GM21619 (cell line): ENCODE data around the gene KCNG1.
"Not testable (repeated sequence)": the region's sequence is repeated elsewhere in the genome, so short reads cannot be mapped to it uniquely, and the experiment has no call there.

Experiments
- ATAC-seq: cut with Tn5 transposase; IDR thresholded peaks from one replicate; pipeline ENCODE4 v1.9.1; 2021; ENCODE audit not compliant: unreplicated experiment

Gene KCNG1

GRCh38 chr20:50992336-50992732 lies 30.6 kb downstream of the KCNG1 start:
- ATAC-seq: no peak

DNA sequence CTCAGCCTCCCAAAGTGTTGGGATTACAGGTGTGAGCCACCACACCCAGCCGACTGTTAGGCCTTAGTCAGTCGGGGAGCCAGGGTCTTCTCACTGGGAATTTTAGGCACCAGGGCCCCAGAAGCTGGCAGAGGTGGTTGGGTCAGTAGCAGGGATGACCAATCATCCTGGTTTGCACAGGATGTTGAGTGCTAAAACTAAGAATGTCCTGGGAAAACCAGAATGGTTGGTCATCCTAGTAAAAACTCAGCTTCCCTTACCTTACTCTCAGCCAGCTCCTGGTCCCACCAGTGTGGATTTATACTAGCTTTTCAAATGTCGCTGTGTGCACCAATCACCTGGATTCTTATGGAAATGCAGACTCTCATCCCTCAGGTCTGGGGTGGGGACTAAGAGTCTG lies 31.8 kb downstream of the KCNG1 start:
- ATAC-seq: no peak

GRCh38 chr20:50987493-50988210 lies 35.3 kb downstream of the KCNG1 start:
- ATAC-seq: peak; percentile 74

DNA sequence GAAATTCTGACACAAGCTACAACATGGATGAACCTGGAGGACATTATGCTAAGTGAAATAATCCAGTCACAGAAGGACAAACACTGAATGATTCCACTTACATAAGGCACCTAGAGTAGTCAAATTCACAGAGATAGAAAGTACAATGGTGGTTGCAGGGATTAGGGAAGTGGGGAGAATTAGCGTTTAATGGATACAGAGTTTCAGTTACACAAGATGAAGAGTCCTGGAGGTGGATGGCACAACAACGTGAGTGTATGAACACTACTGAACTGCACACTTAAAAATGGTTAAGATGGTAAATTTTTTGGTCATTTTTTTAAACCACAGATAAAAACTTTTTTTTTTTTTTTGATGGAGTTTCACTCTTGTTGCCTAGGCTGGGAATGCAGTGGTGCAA lies 39.6 kb downstream of the KCNG1 start:
- ATAC-seq: no peak

GRCh38 chr20:50982363-50982762 lies 40.5 kb downstream of the KCNG1 start:
- ATAC-seq: no peak

GRCh38 chr20:50981714-50982048 lies 41.2 kb downstream of the KCNG1 start:
- ATAC-seq: no peak

DNA sequence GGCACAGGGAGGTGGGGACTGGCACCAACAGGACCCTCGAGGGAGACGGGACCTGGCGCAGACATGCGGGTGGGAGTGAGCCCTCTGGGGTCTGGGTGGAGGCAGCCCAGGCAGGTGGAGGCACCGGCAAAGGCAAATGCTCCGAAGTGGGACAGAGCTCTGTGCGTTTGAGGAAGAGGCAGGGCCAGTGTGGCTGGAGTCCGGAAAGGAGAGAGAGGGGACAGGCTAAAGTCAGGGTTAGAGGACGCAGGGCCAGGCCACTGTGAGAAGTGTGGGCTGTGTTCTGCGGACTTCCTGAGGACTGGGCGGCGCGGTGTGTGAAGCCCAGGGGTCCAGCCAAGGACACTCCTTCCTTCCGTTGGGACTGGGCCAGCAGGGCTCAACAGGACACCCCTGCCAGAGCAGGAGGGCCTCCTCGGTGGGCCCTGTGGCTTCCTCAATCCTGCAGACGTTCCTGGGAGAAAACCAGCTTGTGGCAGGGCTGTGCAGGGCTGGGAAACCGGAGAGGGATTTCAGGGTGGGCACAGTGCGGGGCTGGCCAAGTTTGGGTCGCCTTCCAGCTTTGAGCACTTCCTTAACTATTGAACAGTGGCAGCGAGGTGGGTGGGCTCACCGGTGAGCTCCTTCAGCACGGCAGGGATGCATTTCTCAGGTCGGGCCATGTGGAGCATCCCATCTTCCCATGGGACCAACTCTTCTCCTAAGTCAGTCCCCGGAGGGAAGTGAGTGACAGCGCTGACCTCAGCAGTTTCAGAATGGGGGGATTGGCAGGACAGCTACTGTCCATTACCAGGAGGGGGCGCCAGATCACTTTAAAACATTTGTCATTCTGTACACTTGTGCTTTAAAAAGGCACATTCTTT lies 41.8 kb downstream of the KCNG1 start:
- no peak for ATAC-seq

DNA sequence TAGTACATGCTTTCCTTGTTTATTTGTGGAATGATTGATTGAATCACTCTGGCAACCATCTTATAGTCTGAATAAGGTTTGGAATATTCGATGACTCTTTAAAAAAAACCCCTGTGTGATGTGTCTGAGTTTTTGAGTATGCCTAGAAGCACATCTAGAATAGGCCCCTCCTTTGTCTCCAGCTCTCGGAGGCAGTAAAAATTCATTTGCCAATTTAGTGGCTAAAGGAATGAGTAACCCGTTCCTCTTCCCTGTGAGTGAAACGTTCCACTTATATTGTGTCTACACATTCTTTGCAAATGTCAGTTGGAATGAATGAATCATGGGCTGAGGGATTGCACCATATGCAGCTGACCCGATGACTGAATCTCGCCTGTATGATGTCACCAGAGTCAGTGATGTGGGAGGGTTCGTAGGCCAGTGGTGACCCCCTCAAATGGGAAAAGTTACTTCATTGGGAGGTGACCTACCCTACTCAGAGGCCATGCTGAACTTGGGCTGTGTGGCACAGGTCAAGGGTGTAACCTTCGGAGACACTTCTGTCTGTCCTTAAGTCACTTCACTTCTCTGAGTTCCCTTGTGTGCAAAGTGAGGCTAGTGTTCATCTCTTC lies 42.7 kb downstream of the KCNG1 start:
- ATAC-seq: no peak

GRCh38 chr20:50978533-50978932 lies 44.4 kb downstream of the KCNG1 start:
- ATAC-seq: not testable (repeated sequence)

GRCh38 chr20:50977066-50978021 lies 45.6 kb downstream of the KCNG1 start:
- ATAC-seq: no peak

DNA sequence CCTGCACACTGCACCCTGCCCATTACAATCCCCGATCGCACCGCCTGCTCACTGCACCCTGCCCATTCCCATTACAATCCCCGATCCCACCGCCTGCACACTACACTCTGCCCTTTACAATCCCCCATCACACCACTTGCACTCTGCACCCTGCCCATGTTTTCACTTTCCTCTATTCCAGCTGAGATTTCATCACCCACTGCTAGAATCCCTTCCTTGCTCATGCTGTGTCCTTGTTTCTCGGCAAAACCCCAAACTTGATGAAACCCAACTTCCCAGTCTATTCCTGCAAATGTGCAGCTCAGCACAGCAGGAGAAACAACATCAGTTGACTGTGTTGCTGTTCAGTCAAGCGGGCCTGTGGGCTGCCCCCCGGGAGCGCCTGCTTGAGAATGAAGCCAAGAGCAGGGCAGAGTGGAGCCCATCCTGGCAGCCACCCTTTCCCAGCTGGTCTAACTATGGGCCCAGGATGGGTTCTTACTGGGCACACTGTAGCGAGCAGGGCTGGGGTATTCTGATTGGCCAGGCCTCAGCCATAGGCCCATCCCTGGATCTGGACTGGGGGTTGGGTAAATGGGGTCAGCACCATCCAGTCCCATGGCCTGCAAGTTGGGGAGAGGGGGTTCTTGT lies 47.1 kb downstream of the KCNG1 start:
- no peak for ATAC-seq

DNA sequence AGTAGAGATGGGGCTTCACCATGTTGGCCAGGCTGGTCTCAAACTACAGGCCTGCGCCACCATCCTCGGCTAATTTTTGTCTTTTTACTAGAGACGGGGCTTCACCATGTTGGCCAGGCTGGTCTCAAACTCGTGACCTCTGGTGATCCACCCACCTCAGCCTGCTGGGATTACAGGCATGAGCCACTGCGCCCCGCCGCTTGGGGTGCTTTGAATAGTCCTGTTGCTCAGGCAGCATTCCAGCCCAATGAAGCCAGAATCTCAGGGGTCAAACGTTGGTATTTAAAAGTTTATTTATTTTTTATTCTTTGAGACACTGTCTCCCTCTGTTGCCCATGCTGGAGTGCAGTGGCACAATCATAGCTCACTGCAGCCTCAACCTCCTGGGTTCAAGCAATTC lies 53.0 kb downstream of the KCNG1 start:
- ATAC-seq: no peak

GRCh38 chr20:50969435-50969834 lies 53.5 kb downstream of the KCNG1 start:
- no peak for ATAC-seq

DNA sequence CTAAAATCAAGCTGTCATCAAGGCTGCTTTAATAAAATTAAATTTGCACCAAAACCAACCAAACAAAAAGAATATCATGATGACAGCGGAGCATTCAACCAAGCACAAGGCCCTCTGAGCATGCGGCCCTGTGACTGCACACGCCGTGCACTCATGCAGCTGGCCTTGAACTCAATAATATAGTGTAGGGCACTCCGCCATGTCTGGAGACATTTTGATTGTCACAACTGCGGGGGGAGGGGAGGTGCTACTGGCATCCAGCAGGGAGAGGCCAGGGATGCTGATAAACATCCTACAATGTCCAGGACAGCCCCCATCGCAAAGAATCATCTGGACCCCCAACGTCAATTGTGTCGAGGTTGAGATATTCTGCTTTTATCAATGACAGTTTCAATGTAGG lies 54.6 kb downstream of the KCNG1 start:
- no peak for ATAC-seq

GRCh38 chr20:50967586-50967985 lies 55.3 kb downstream of the KCNG1 start:
- ATAC-seq: no peak

GRCh38 chr20:50959543-50960126 lies 63.3 kb downstream of the KCNG1 start:
- no peak for ATAC-seq

- ATAC-seq: peak; percentile 80
These were observed 64.0 kb downstream of the KCNG1 start, which contains the start of gene MOCS3 for GRCh38 chr20:50958615-50959542. MOCS3 (plus strand) TSS chr20:50958818; CDS start chr20:50958843, 25 bp downstream.

GRCh38 chr20:50957798-50958614 lies 64.9 kb downstream of the KCNG1 start, which contains the start of gene DPM1:
DPM1 (minus strand) TSS chr20:50958532; CDS start chr20:50958523, 9 bp downstream.
- ATAC-seq: peak; percentile 81
